ENCODE results near the gene CSNK1A1.

DNA sequence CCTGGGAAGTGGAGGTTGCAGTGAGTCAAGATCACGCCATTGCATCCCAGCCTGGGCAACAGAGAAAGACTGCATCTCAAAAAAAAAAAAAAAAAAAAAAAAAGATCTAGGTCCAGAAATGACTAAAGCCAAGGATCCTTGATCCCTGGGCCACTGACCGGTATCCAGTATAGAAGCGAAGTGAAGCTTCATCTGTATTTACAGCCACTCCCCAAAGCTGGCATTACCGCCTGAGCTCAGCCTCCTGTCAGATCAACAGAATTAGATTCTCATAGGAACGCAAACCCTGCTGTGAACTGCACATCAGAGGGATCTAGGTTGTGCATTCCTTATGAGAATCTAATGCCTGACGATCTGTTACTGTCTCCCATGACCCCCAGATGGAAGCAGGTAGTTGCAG is 9.3 kb downstream of the CSNK1A1 start:
- TF ChIP-seq POLR2A (IDR thresholded peaks at IDR 0.05): no peak
- TF ChIP-seq, protein P1, sequence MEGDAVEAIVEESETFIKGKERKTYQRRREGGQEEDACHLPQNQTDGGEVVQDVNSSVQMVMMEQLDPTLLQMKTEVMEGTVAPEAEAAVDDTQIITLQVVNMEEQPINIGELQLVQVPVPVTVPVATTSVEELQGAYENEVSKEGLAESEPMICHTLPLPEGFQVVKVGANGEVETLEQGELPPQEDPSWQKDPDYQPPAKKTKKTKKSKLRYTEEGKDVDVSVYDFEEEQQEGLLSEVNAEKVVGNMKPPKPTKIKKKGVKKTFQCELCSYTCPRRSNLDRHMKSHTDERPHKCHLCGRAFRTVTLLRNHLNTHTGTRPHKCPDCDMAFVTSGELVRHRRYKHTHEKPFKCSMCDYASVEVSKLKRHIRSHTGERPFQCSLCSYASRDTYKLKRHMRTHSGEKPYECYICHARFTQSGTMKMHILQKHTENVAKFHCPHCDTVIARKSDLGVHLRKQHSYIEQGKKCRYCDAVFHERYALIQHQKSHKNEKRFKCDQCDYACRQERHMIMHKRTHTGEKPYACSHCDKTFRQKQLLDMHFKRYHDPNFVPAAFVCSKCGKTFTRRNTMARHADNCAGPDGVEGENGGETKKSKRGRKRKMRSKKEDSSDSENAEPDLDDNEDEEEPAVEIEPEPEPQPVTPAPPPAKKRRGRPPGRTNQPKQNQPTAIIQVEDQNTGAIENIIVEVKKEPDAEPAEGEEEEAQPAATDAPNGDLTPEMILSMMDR (IDR thresholded peaks at IDR 0.05): no peak
